Measurements from ENCODE around the gene NRIP3. TPM values are rescaled to one million over a fixed set of nuclear protein-coding genes. Genes with fewer than 3 reads are reported as not detected.

NRIP3 gene
- total and polyA plus RNA-seq, 9 of the 15 experiments (the other 6 are each of a cell fraction or from before 2014, with no cell fraction given): 4.4 to 18.7 (median 11.6) TPM

GRCh38 chr11:8964324-8965320, 39.2 kb downstream of the NRIP3 start, which contains the start of gene TMEM9B (continued):
- TF ChIP-seq CBFB (CRISPR knock-in tag; IDR thresholded peaks at IDR 0.05): peak; percentile 73; the same call in 1 of the 2 replicates
- no peak; the same call in 1 of the 2 replicates for TF ChIP-seq TARDBP (IDR thresholded peaks at IDR 0.05)
- peak; percentile 77 for TF ChIP-seq ETV1 (tag; conservative IDR thresholded peaks at IDR 0.05; ENCODE audit: low read depth)
- no peak for TF ChIP-seq ZNF311 (CRISPR knock-in tag; IDR thresholded peaks at IDR 0.05)
- peak; percentile 92; the same call in 1 of the 2 replicates for TF ChIP-seq ATF6 (CRISPR knock-in tag; IDR thresholded peaks at IDR 0.05)
- no peak for TF ChIP-seq EP300 (IDR thresholded peaks at IDR 0.05; ENCODE audit: low read length)
- 0 out of 2 replicates have a peak, but pooled peaks have one; percentile 5 for TF ChIP-seq SAFB (IDR thresholded peaks at IDR 0.05; ENCODE audit: borderline replicate concordance, low read depth, low read length)
- TF ChIP-seq NCOR1 (IDR thresholded peaks at IDR 0.05): no peak
- no peak for TF ChIP-seq MIER1 (IDR thresholded peaks at IDR 0.05; ENCODE audit: low read depth)
- peak; percentile 33 for TF ChIP-seq ZNF316 (IDR thresholded peaks at IDR 0.05)
- no peak for TF ChIP-seq FIP1L1 (IDR thresholded peaks at IDR 0.05; ENCODE audit: low read depth, low read length, poor library complexity, severe bottlenecking)
- TF ChIP-seq, protein P1, sequence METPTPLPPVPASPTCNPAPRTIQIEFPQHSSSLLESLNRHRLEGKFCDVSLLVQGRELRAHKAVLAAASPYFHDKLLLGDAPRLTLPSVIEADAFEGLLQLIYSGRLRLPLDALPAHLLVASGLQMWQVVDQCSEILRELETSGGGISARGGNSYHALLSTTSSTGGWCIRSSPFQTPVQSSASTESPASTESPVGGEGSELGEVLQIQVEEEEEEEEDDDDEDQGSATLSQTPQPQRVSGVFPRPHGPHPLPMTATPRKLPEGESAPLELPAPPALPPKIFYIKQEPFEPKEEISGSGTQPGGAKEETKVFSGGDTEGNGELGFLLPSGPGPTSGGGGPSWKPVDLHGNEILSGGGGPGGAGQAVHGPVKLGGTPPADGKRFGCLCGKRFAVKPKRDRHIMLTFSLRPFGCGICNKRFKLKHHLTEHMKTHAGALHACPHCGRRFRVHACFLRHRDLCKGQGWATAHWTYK (CRISPR knock-in tag; IDR thresholded peaks at IDR 0.05): 0 out of 2 replicates have a peak, but pooled peaks have one; percentile 65
- no peak for TF ChIP-seq SNIP1 (IDR thresholded peaks at IDR 0.05; ENCODE audit: low read depth)
- TF ChIP-seq RBM39 (optimal IDR thresholded peaks at IDR 0.05; ENCODE audit: low read depth, low read length): no peak
- no peak for TF ChIP-seq BMI1 (IDR thresholded peaks at IDR 0.05; ENCODE audit: low read length)
- TF ChIP-seq DIDO1 (tag; IDR thresholded peaks at IDR 0.05; ENCODE audit: low read depth): peak; percentile 64; the same call in 1 of the 2 replicates
- TF ChIP-seq TEAD1 (CRISPR knock-in tag; IDR thresholded peaks at IDR 0.05): 0 out of 4 replicates have a peak, but pooled peaks of 1 of the 2 experiments have one; percentile 23
- TF ChIP-seq U2AF2 (optimal IDR thresholded peaks at IDR 0.05; ENCODE audit: low read depth, low read length): no peak
- peak; percentile 99 for TF ChIP-seq ZFX (CRISPR knock-in tag; IDR thresholded peaks at IDR 0.05)
- TF ChIP-seq BACH1 (tag; IDR thresholded peaks at IDR 0.05): no peak
- TF ChIP-seq ZNF445 (CRISPR knock-in tag; IDR thresholded peaks at IDR 0.05; ENCODE audit: low read depth): no peak
- no peak for TF ChIP-seq TEAD4 (IDR thresholded peaks at IDR 0.05; ENCODE audit: low read length)
- no peak for TF ChIP-seq TEAD4 (CRISPR knock-in tag; IDR thresholded peaks at IDR 0.05; ENCODE audit: borderline replicate concordance)
- peak; percentile 80 for TF ChIP-seq PML (IDR thresholded peaks at IDR 0.05; ENCODE audit: low read length)

Data from K562 (cell line).